HG03469 (cell line): ENCODE results near the gene CKM.
"Not testable (repeated sequence)": the region's sequence is repeated elsewhere in the genome, so short reads cannot be mapped to it uniquely, and the experiment has no call there.

Source experiments
- ATAC-seq: cut with Tn5 transposase; IDR thresholded peaks from one replicate; pipeline ENCODE4 v1.9.1; 2021; ENCODE audit warnings: mild to moderate bottlenecking, moderate library complexity, moderate number of reproducible peaks; ENCODE audit not compliant: unreplicated experiment

CKM gene

GRCh38 chr19:45349430-45349941, 26.8 kb upstream of the CKM start:
- ATAC-seq, result no peak

DNA sequence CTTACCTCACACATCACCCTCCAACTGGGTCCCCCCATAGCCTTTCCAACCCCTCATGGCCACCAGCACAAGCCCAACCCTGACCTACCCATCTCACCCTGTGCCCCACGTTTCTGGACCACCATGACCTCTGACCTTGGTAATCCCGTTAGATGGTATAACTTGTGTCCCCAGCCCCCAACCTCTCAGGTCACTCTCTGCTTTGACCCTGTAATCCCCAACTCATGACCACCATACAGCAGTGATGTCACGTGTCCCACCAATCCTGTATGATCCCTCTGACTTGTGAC, 26.4 kb upstream of the CKM start:
- no peak for ATAC-seq

DNA sequence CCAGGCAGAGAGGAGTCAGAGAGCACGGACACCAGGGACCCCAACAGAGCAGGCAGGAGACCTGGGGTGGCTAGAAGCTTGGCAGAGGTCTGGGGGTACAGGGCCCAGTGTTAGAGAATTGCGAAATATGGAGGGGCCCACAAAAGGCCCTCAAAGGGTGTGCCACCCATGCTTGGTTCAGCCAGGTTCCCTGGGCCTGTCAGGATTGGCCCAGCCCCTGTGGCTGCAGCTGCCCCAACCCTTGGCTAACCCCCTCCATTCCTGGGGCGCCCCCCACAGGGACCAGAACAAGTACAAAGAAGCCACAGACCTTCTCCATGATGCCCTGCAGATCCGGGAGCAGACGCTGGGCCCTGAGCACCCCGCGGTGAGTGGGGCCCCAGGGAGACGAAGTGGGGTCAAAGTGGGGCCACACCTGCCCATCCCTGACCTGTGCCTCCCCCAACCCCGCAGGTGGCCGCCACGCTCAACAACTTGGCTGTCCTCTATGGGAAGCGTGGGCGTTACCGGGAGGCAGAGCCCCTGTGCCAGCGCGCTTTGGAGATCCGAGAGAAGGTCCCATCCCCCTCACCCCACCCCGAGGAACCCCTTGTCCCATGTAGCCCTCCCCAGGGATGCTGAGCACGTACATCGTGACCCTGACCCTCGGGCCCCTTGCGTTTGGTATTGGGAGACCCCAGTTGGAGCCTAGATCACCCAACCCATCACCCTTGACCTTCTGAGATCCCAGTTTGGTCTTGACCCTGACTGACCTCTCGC, 25.9 kb upstream of the CKM start:
- ATAC-seq, result no peak

- no peak for ATAC-seq
Observed at GRCh38 chr19:45347570-45348366, 25.1 kb upstream of the CKM start.

GRCh38 chr19:45346449-45346848, 23.8 kb upstream of the CKM start:
- no peak for ATAC-seq

DNA sequence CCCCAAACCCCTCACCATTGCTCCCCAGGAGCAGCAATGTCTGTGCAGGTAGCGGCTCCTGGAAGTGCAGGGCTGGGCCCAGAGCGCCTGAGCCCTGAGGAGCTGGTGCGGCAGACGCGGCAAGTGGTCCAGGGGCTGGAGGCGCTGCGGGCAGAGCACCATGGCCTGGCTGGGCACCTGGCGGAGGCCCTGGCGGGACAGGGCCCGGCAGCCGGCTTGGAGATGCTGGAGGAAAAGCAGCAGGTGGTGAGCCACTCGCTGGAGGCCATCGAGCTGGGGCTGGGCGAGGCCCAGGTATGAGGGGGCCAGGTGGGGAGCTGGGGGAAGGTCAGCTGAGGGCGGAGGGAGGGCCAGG, 22.8 kb upstream of the CKM start:
- ATAC-seq, result no peak

DNA sequence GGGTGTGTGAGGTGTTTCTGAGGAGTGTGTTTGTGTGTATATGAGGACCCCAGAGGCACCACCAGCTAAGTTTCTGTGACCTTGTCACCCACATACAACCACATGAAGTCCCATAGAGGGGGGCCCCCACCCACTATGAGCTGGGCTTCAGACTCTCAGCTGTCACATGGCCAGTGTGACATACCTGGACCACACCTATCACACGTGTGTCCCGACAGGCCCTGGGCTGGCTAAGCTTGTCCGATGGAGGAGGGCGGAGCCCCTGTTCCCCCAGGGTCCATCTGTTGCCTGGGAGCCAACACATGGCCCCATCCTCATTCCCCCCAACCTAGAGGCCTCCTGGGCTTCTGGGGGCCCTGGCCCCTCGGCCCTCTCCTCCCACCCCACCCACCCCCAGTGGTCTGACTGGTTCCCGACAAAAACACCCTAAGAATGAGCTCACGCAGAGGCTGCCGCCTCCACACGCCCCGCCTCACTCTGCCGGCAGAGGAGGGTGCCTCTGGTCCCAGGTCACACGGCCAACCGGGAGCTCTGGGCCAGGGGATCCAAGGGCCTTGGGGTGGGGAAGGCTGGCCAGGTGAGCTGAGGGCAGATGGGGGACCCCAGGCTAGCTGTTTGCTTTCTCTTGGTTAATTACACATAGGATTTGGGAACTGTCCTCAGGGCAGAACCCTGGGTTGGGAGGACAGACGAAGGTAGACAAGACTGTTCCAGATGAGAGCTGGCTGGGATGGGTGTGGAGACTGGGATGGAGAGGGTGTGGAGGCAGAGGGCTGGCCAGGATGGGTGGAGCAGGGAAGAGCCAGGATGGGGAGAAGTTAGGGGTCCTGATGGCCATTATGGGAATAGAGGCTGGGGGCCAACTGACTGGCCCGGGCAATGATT, 22.2 kb upstream of the CKM start:
- no peak for ATAC-seq

DNA sequence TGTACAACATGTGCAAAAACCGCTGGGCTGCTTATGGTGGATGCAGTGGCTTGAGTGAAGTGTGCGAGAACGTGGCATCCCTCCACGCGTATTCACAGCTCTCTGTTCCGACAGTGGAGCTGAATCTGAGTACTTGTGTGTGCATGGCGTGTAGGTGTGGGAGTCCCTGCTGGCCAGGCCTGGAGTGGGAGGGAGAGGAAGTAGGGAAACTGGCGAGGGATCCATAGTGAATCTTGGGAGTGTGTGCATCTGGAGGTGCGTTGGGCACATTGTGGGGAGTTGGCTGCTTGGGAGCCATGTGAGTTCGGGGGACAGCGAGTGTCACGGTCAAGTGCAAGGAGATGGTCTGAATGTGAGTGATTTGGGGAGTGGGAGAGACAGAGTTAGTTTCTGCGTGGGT, 20.2 kb upstream of the CKM start:
- ATAC-seq, result no peak

DNA sequence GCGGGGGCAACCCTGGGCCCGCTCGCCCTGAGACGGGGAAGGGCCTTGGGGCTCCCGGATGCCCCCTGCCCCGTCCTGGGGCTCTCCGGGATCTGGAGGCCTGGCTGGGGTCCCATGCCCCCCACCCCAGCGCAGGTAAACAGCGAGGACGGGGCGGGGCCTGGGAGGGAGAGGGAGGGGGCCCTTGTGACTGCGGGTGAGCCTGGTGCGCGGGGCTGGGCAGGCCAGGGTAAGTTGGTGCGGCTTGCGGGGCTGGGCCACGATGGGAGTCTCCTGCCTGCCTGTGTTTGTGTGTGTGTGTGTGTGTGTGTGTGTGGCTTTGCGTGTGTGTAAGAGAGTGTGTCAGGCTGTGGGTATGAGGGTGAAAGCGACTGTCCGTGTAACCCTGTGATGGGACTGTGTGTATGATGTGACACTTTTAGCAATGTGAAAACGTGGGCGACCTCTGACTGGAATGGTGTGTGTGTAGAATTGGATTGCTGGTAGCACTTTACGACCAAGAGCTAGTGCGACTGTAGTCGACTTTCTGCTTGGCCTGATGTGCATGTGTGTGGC, 18.3 kb upstream of the CKM start:
- no peak for ATAC-seq

DNA sequence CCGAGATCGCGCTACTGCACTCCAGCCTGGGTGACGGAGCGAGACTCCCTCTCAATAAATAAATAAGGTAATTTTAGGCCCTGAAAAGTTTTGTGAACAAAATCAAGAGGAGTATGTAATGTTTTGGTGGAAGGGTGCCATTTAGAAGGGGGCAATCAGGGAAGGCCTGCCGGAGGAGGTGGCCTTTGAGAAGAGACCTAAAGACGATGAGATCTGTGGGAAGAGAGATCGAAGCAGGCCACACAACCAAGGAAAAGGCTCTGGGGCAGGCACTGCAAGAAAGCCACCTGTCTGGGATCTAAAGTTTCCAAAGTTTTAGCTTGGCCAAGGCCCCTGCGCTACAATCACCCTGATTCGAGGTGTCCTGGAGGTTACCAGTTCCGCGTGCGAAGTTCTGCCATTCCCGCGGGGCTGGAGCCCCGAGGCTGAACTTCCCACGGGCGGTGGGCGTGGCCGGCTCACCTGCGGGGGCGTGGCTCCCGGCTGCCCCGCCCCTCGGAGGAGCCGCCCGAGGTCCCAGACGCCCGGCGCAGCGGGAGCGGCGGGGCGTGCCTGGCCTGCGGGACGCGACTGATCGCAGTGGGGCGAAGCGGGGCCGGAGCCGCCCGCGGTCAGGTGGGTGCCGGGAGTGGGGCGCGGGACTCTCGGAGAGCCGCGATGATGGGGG, 17.7 kb upstream of the CKM start, which contains the start of gene KLC3:
Gene KLC3, plus strand, starts transcription at position 519 of the 667 bp plus-strand sequence. CDS start 4,792 bp downstream, outside the sequence.
- ATAC-seq, result no peak

- ATAC-seq, result no peak
Observed at GRCh38 chr19:45339629-45340028, 17.0 kb upstream of the CKM start.

DNA sequence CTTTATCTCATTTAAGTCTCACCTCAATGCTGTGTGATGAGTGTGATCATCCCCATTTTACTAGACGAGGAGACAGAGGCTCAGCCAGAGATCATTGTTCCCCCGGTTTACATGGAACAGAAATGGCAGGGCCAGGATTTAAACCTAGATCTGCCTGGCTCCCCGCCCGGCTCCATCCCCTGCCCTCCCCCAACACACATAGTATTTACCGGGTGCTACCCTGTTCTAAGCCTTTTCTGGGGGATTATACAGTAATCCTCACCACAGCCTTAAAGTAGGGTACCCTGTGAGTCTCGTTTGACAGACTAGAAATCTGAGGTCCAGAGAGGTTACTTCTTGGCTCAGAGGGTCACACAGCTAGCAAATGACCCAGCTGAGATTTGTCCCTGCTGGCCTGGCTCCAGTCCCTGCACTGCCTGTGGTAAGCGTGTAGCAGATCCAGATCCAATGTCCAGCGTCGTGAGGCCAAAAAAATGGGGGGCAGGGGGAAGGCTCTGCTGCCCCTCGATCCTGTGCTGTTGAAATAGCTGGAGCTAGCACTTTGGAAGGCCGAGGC, 14.1 kb upstream of the CKM start:
- no peak for ATAC-seq

GRCh38 chr19:45334881-45335280, 12.2 kb upstream of the CKM start:
- not testable (repeated sequence) for ATAC-seq

- no peak for ATAC-seq
Observed at GRCh38 chr19:45333609-45334303, 11.1 kb upstream of the CKM start.

DNA sequence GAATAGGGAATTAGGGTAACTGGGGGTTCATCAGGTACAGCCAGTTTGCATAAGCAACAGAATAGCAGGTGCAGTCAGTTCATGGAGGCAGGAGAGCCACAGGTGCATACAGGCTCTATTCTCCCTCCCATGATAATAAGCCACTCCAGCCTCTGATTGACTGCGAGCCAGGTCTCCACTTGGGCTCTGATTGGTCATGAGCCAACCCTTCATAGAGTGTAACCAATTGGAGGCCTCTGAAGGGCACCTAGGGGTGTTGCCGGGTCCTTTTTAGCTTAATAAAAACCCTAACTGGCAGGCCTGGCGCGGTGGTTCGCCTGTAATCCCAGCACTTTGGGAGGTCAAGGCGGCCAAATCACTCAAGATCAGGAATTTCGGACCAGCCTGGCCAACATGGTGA, 8.7 kb upstream of the CKM start:
- ATAC-seq, result no peak

GRCh38 chr19:45327404-45328143, 4.9 kb upstream of the CKM start:
- ATAC-seq, result no peak

- no peak for ATAC-seq
Observed at GRCh38 chr19:45324349-45324907, 1.8 kb upstream of the CKM start.

GRCh38 chr19:45323671-45324081, 1.0 kb upstream of the CKM start:
- no peak for ATAC-seq

- no peak for ATAC-seq
Observed at GRCh38 chr19:45322311-45322710, 364 bp downstream of the CKM start.
